B cell (primary cell): ENCODE results near the gene SFXN5. TPM values are rescaled to one million over a fixed set of nuclear protein-coding genes. Genes with fewer than 3 reads are reported as not detected.

Experiments used
- ATAC-seq: fragments of 200-7000 bp; cut with Tn5 transposase; one replicate; pipeline ENCODE4 v1.10.0; 2021; ENCODE audit warnings: low read depth, mild to moderate bottlenecking, moderate number of reproducible peaks, moderate library complexity
- CTCF ChIA-PET: fragments of 350-600 bp; sonication (Branson Sonifier 250); formaldehyde crosslinking; loops from one replicate; lab custom pipeline; 2021; ENCODE audit warnings: antibody characterized with exemption, inconsistent platforms; lab: Charles Lee
- POLR2A ChIA-PET: fragments of 350-600 bp; sonication (Branson Sonifier 250); formaldehyde crosslinking; loops from one replicate; lab custom pipeline; 2021; ENCODE audit warnings: antibody characterized with exemption; lab: Charles Lee
- DNase-seq: peaks from one replicate; pipeline ENCODE4 v3.0.0; 2013
- H2AFZ ChIP-seq: 2 replicates; pipeline ENCODE4 v1.6.1; 2012; ENCODE audit warnings: mild to moderate bottlenecking, low read depth, low read length; ENCODE audit not compliant: insufficient read depth, poor library complexity, severe bottlenecking
- H3K27ac ChIP-seq, 2 donors: 1 replicate in 1 of 2; 2 replicates in 1 of 2; pipeline ENCODE4 v1.5.1; 2012 to 2013; ENCODE audit warnings: low read length in 2 of 2, mild to moderate bottlenecking in 2 of 2, moderate library complexity in 1 of 2
- H3K27me3 ChIP-seq, 4 experiments: fragments of 200-600 bp in 1 of 4; sonication (generic) in 1 of 4; replicated peaks in 1 of 4; 1 replicate in 2 of 4; 2 replicates in 2 of 4; pipeline versions ENCODE4 v1.6.1 to v1.7.0; 2013 to 2016; ENCODE audit warnings: low read length in 3 of 4, mild to moderate bottlenecking in 2 of 4, mixed read lengths in 1 of 4, moderate library complexity in 1 of 4; ENCODE audit not compliant: insufficient read depth in 4 of 4, control insufficient read depth in 3 of 4; ENCODE audit errors: control extremely low read depth in 1 of 4
- H3K36me3 ChIP-seq, 2 experiments: replicated peaks in 1 of 2; 1 replicate in 1 of 2; 2 replicates in 1 of 2; pipeline versions ENCODE4 v1.6.1 to v1.7.1; 2013; ENCODE audit warnings: low read length in 1 of 2; ENCODE audit not compliant: insufficient read depth in 2 of 2, control insufficient read depth in 1 of 2; ENCODE audit errors: control extremely low read depth in 1 of 2, extremely low read depth in 1 of 2
- H3K4me1 ChIP-seq, 2 donors: fragments of 200-600 bp in 1 of 2; sonication (generic) in 1 of 2; 1 replicate in 1 of 2; 2 replicates in 1 of 2; pipeline versions ENCODE4 v1.5.1 to v1.6.1; 2013 to 2017; ENCODE audit warnings: low read length in 2 of 2; ENCODE audit not compliant: control insufficient read depth in 2 of 2, insufficient read depth in 2 of 2
- H3K4me2 ChIP-seq: replicated peaks from 2 replicates; pipeline ENCODE3; 2012; ENCODE audit warnings: mild to moderate bottlenecking, low read depth, low read length; ENCODE audit not compliant: poor library complexity, severe bottlenecking
- H3K4me3 ChIP-seq, 5 experiments: fragments of 200-600 bp in 1 of 5; sonication (generic) in 1 of 5; 1 replicate in 3 of 5; 2 replicates in 2 of 5; pipeline versions ENCODE4 v1.5.1 to v1.7.0; 2011 to 2016; ENCODE audit warnings: low read length in 4 of 5, mild to moderate bottlenecking in 4 of 5, low read depth in 2 of 5, control low read depth in 1 of 5, moderate library complexity in 1 of 5; ENCODE audit not compliant: insufficient read depth in 1 of 5; ENCODE audit errors: control extremely low read depth in 1 of 5, extremely low read depth in 1 of 5
- H3K79me2 ChIP-seq: fragments of 200-600 bp; sonication (generic); one replicate; pipeline ENCODE4 v1.6.0; 2016; ENCODE audit warnings: low read length; ENCODE audit not compliant: control insufficient read depth, insufficient read depth
- H3K9ac ChIP-seq: fragments of 200-600 bp; sonication (generic); 2 replicates; pipeline ENCODE4 v1.6.1; 2017; ENCODE audit warnings: mild to moderate bottlenecking, low read length, moderate library complexity
- H3K9me3 ChIP-seq, 3 donors: one replicate each; pipeline versions ENCODE4 v1.6.1 to v1.7.1; 2013; ENCODE audit warnings: low read length in 2 of 3; ENCODE audit not compliant: control insufficient read depth in 2 of 3, insufficient read depth in 1 of 3; ENCODE audit errors: control extremely low read depth in 1 of 3
- H4K20me1 ChIP-seq: 2 replicates; pipeline ENCODE4 v1.6.0; 2012; ENCODE audit warnings: mild to moderate bottlenecking, low read length; ENCODE audit not compliant: insufficient read depth, control insufficient read depth, poor library complexity, severe bottlenecking
- H3K27ac Mint-ChIP-seq: one replicate; pipeline ENCODE4 v1.8.0; 2021; ENCODE audit warnings: mixed read lengths
- H3K27me3 Mint-ChIP-seq: one replicate; pipeline ENCODE4 v1.8.0; 2021; ENCODE audit warnings: mixed read lengths
- H3K4me1 Mint-ChIP-seq: one replicate; pipeline ENCODE4 v1.8.0; 2021; ENCODE audit warnings: mixed read lengths
- H3K4me3 Mint-ChIP-seq: one replicate; pipeline ENCODE4 v1.8.0; 2021; ENCODE audit warnings: mixed read lengths
- H3K9me3 Mint-ChIP-seq: one replicate; pipeline ENCODE4 v1.8.0; 2022; ENCODE audit warnings: mixed read lengths; ENCODE audit not compliant: insufficient read depth
- CTCF ChIP-seq: fragments of 200-600 bp; IDR thresholded peaks from one replicate; pipeline ENCODE4 v1.8.0; 2022; ENCODE audit warnings: antibody characterized with exemption, mild to moderate bottlenecking
- EZH2 ChIP-seq: IDR thresholded peaks from 2 replicates; pipeline ENCODE4 v1.6.1; 2012; ENCODE audit warnings: borderline replicate concordance, low read depth, mild to moderate bottlenecking, moderate library complexity, low read length; ENCODE audit not compliant: insufficient read depth, poor library complexity, severe bottlenecking
- WGBS: methylation state at CpG from one replicate; pipeline ENCODE4 v1.1.5; 2013; ENCODE audit warnings: missing lambda C conversion rate; ENCODE audit not compliant: insufficient coverage; 5-methylcytosine and 5-hydroxymethylcytosine counted together
- intact Hi-C: fragments of 100-400 bp; cut with micrococcal nuclease; formaldehyde crosslinking; loops from one replicate; pipeline ENCODE4 v1.10.0; 2022
- polyA plus RNA-seq: library from polyadenylated mRNA; depleted of rRNA; stranded (reverse); fragments of >200 nt; gene quantifications from 2 replicates; pipeline ENCODE4 v1.2.3, GENCODE V29; 2012
- total RNA-seq, 2 donors: library from RNA; stranded (reverse); fragments of 120-200 nt in 1 of 2; gene quantifications; 1 replicate in 1 of 2; 2 replicates in 1 of 2; pipeline versions ENCODE4 v1.2.3 to v1.2.4, GENCODE V29; 2013 to 2022

Gene SFXN5
- total and polyA plus RNA-seq, 2 donors (not counting 1 experiment from before 2014, with no cell fraction given) = 8.0 to 16.9 TPM

GRCh38 chr2:72914589-72915319 is 156.8 kb downstream of the SFXN5 start:
- Histone ChIP-seq H4K20me1 (no peaks in the 10 kb centered on the region), H3K4me1 (peaks cover 38 to 55% of the 10 kb centered on the region in 2 donors), H3K79me2 (no peaks in the 10 kb centered on the region), H3K9ac (no peak overlapping the region), H3K27ac (no peak overlapping the region), H3K36me3 (no peaks in the 10 kb centered on the region), H2AFZ (no peak overlapping the region), H3K4me3 (no peak overlapping the region), H3K9me3 (peaks cover 0 to 36% (median 0%) of the 10 kb centered on the region in 3 donors), H3K27me3 (peaks cover 0 to 72% (median 66%) of the 10 kb centered on the region in 4 experiments), H3K4me2 (peak overlapping the region; percentile 96)
- no peak for TF ChIP-seq EZH2
- TF ChIP-seq CTCF = no peak
- Mint-ChIP-seq H3K4me3 (peak overlapping the region; percentile 81), H3K27ac (no peak overlapping the region), H3K4me1 (peaks cover 37% of the 10 kb centered on the region), H3K27me3 (peaks cover 65% of the 10 kb centered on the region), H3K9me3 (no peaks in the 10 kb centered on the region)
- 5% methylated on average over 10 of the region's 17 CpGs for WGBS
- DNase-seq (no peak), ATAC-seq (no peak)
- ChIA-PET POLR2A (no interaction called here), CTCF (interaction anchor here (1.0 kb wide), 1 partner anchor 263 kb away, joined by 4 read pairs; no protein-coding TSS in a partner anchor)
- intact Hi-C loops = loop anchor here (5.0 kb wide), 3 partner anchors 198 to 1637 kb away; partner anchors contain the start of genes CYP26B1 and RAB11FIP5

- Histone ChIP-seq H3K27me3 (peaks cover 0 to 72% (median 65%) of the 10 kb centered on the region in 4 experiments), H2AFZ (no peak overlapping the region), H3K79me2 (no peaks in the 10 kb centered on the region), H3K4me1 (peaks cover 36 to 50% of the 10 kb centered on the region in 2 donors), H4K20me1 (no peaks in the 10 kb centered on the region), H3K36me3 (no peaks in the 10 kb centered on the region), H3K9ac (no peak overlapping the region), H3K27ac (no peak overlapping the region), H3K4me3 (no peak overlapping the region), H3K9me3 (peaks cover 0 to 34% (median 0%) of the 10 kb centered on the region in 3 donors), H3K4me2 (no peak overlapping the region)
- Mint-ChIP-seq H3K27me3 (peaks cover 64% of the 10 kb centered on the region), H3K4me3 (peak overlapping the region; percentile 14), H3K9me3 (no peaks in the 10 kb centered on the region), H3K4me1 (peaks cover 32% of the 10 kb centered on the region), H3K27ac (no peak overlapping the region)
- no peak for TF ChIP-seq EZH2
- 4% methylated on average over 7 of the region's 7 CpGs for WGBS
- ChIA-PET POLR2A (no interaction called here), CTCF (no interaction called here)
- ATAC-seq (no peak), DNase-seq (no peak)
- intact Hi-C loops = loop anchor here (5.0 kb wide), 1 partner anchor 1637 kb away; no protein-coding TSS in a partner anchor
Observed at GRCh38 chr2:72914206-72914559, 157.3 kb downstream of the SFXN5 start.
